Measurements from ENCODE around the gene P4HB. TPM values are rescaled to one million over a fixed set of nuclear protein-coding genes. Genes with fewer than 3 reads are reported as not detected.

The P4HB gene
- total RNA-seq, 2 donors from 2014 or later = 509 to 2,101 TPM

GRCh38 chr17:81810892-81811704 lies 49.2 kb downstream of the P4HB start:
- H3K9me3 ChIP-seq = no peaks in the 10 kb centered on the region
- DNase-seq (ENCODE audit: low spot score) = no peak
- H3K27ac ChIP-seq = no peak overlapping the region
- peaks cover 5% of the 10 kb centered on the region for H3K27me3 ChIP-seq (replicated peaks; ENCODE audit: insufficient read depth)
- H3K4me3 ChIP-seq = no peak overlapping the region
- H3K4me1 ChIP-seq (replicated peaks) = no peaks in the 10 kb centered on the region
- H3K36me3 ChIP-seq = no peaks in the 10 kb centered on the region
- WGBS = 80% methylated on average over 23 of the region's 42 CpGs
- TF ChIP-seq CTCF (IDR thresholded peaks at IDR 0.05) = no peak
- no peak for TF ChIP-seq POLR2A (IDR thresholded peaks at IDR 0.05)
- no peak for TF ChIP-seq POLR2AphosphoS5 (IDR thresholded peaks at IDR 0.05)
- intact Hi-C loops (cut with DNase I) = no loop called here

- DNase-seq (ENCODE audit: low spot score) = no peak
- no peaks in the 10 kb centered on the region for H3K36me3 ChIP-seq
- H3K4me1 ChIP-seq (replicated peaks) = no peaks in the 10 kb centered on the region
- no peak overlapping the region for H3K4me3 ChIP-seq
- H3K27me3 ChIP-seq (replicated peaks; ENCODE audit: insufficient read depth) = peaks cover 6% of the 10 kb centered on the region
- H3K27ac ChIP-seq = no peak overlapping the region
- TF ChIP-seq POLR2A (IDR thresholded peaks at IDR 0.05) = no peak
- no peak for TF ChIP-seq CTCF (IDR thresholded peaks at IDR 0.05)
- TF ChIP-seq POLR2AphosphoS5 (IDR thresholded peaks at IDR 0.05) = no peak
- H3K9me3 ChIP-seq = no peaks in the 10 kb centered on the region
- intact Hi-C loops (cut with DNase I) = no loop called here
- WGBS = 81% methylated on average over 8 of the region's 8 CpGs
Measured at GRCh38 chr17:81810476-81810875, 49.9 kb downstream of the P4HB start.

GRCh38 chr17:81809556-81809998 lies 50.8 kb downstream of the P4HB start:
- peaks cover 15% of the 10 kb centered on the region for H3K27me3 ChIP-seq (replicated peaks; ENCODE audit: insufficient read depth)
- no peak overlapping the region for H3K4me3 ChIP-seq
- no peaks in the 10 kb centered on the region for H3K4me1 ChIP-seq (replicated peaks)
- TF ChIP-seq POLR2A (IDR thresholded peaks at IDR 0.05) (no peak), POLR2AphosphoS5 (IDR thresholded peaks at IDR 0.05) (no peak), CTCF (IDR thresholded peaks at IDR 0.05) (no peak)
- H3K9me3 ChIP-seq = no peaks in the 10 kb centered on the region
- WGBS = 78% methylated on average over 7 of the region's 7 CpGs
- no peak for DNase-seq (ENCODE audit: low spot score)
- intact Hi-C loops (cut with DNase I) = no loop called here
- H3K36me3 ChIP-seq = no peaks in the 10 kb centered on the region
- H3K27ac ChIP-seq = no peak overlapping the region

GRCh38 chr17:81808778-81809555 lies 51.4 kb downstream of the P4HB start:
- H3K4me3 ChIP-seq = no peak overlapping the region
- intact Hi-C loops (cut with DNase I) = no loop called here
- no peak overlapping the region for H3K27ac ChIP-seq
- H3K27me3 ChIP-seq (replicated peaks; ENCODE audit: insufficient read depth) = peaks cover 20% of the 10 kb centered on the region
- no peaks in the 10 kb centered on the region for H3K4me1 ChIP-seq (replicated peaks)
- no peaks in the 10 kb centered on the region for H3K9me3 ChIP-seq
- H3K36me3 ChIP-seq = no peaks in the 10 kb centered on the region
- TF ChIP-seq POLR2AphosphoS5 (IDR thresholded peaks at IDR 0.05) (no peak), POLR2A (IDR thresholded peaks at IDR 0.05) (no peak), CTCF (IDR thresholded peaks at IDR 0.05) (no peak)
- DNase-seq (ENCODE audit: low spot score) = no peak
- WGBS = 78% methylated on average over 17 of the region's 20 CpGs
